SK-N-SH treated with all-trans-retinoic acid at 6 μM for 48 hours (cell line): ENCODE results near the gene DNAAF8.

Experiments
- ARNTL ChIP-seq: fragments of 450-650 bp; formaldehyde crosslinking; IDR thresholded peaks from 2 replicates; pipeline ENCODE4 v1.5.0; 2020; ENCODE audit warnings: low read depth, mild to moderate bottlenecking, moderate library complexity, borderline replicate concordance
- CREB5 ChIP-seq: fragments of 250-450 bp; sonication (Bioruptor Pico); IDR thresholded peaks from 2 replicates; pipeline ENCODE4 v1.5.1; 2020; ENCODE audit warnings: low read depth, mild to moderate bottlenecking, moderate library complexity
- ESRRG ChIP-seq: fragments of 250-450 bp; sonication (Bioruptor Pico); IDR thresholded peaks from 2 replicates; pipeline ENCODE4 v1.6.1; 2021; ENCODE audit warnings: mild to moderate bottlenecking
- GLIS3 ChIP-seq: fragments of 250-450 bp; sonication (Bioruptor Pico); IDR thresholded peaks from 2 replicates; pipeline ENCODE4 v1.5.0; 2020; ENCODE audit warnings: mild to moderate bottlenecking, moderate library complexity
- ISL1 ChIP-seq: fragments of 250-450 bp; sonication (Bioruptor Pico); IDR thresholded peaks from 2 replicates; pipeline ENCODE4 v2.1.2; 2022; ENCODE audit warnings: mild to moderate bottlenecking, moderate library complexity
- PATZ1 ChIP-seq: fragments of 250-450 bp; sonication (Bioruptor Pico); IDR thresholded peaks from 2 replicates; pipeline ENCODE4 v1.8.0; 2020; ENCODE audit warnings: mild to moderate bottlenecking, moderate library complexity, borderline replicate concordance
- PPARA ChIP-seq: fragments of 250-450 bp; sonication (Bioruptor Pico); IDR thresholded peaks from 2 replicates; pipeline ENCODE4 v1.5.0; 2020; ENCODE audit warnings: mild to moderate bottlenecking, borderline replicate concordance
- TCF4 ChIP-seq: fragments of 250-450 bp; sonication (Bioruptor Pico); IDR thresholded peaks from 2 replicates; pipeline ENCODE4 v1.8.0; 2021; ENCODE audit warnings: mild to moderate bottlenecking, moderate library complexity, borderline replicate concordance
- TOX ChIP-seq: fragments of 250-450 bp; sonication (Bioruptor Pico); IDR thresholded peaks from 2 replicates; pipeline ENCODE4 v1.8.0; 2021; ENCODE audit warnings: mild to moderate bottlenecking, moderate library complexity, borderline replicate concordance
- ZFP3 ChIP-seq: fragments of 250-450 bp; sonication (Bioruptor Pico); IDR thresholded peaks from 2 replicates; pipeline ENCODE4 v1.5.0; 2020; ENCODE audit warnings: mild to moderate bottlenecking, moderate library complexity
- ZFP30 ChIP-seq: fragments of 450-650 bp; formaldehyde crosslinking; IDR thresholded peaks from 2 replicates; pipeline ENCODE4 v1.5.0; 2022; ENCODE audit warnings: mild to moderate bottlenecking, moderate library complexity
- ZNF565 ChIP-seq: fragments of 450-650 bp; formaldehyde crosslinking; conservative IDR thresholded peaks from 2 replicates; pipeline ENCODE4 v1.5.0; 2020; ENCODE audit warnings: low read depth, mild to moderate bottlenecking, moderate library complexity
- ZNF70 ChIP-seq: fragments of 450-650 bp; formaldehyde crosslinking; IDR thresholded peaks from 2 replicates; pipeline ENCODE4 v1.5.0; 2020; ENCODE audit warnings: mild to moderate bottlenecking, moderate library complexity
- ZNF8 ChIP-seq: fragments of 450-650 bp; formaldehyde crosslinking; IDR thresholded peaks from 2 replicates; pipeline ENCODE4 v1.5.0; 2020; ENCODE audit warnings: mild to moderate bottlenecking, moderate library complexity

- TF ChIP-seq CREB5 (CRISPR knock-in tag) (no peak), ISL1 (CRISPR knock-in tag) (no peak), PATZ1 (no peak), TCF4 (CRISPR knock-in tag) (no peak), ZNF8 (CRISPR knock-in tag) (no peak), ZFP3 (CRISPR knock-in tag) (no peak), GLIS3 (CRISPR knock-in tag) (no peak), ZFP30 (no peak), ARNTL (CRISPR knock-in tag) (no peak), ZNF70 (no peak), TOX (CRISPR knock-in tag) (no peak), ZNF565 (no peak), ESRRG (CRISPR knock-in tag) (no peak), PPARA (CRISPR knock-in tag) (no peak)
Observed at GRCh38 chr16:4709481-4709880, 24.9 kb upstream of the DNAAF8 start.
